Psoas muscle (tissue), 8 donors: ENCODE results near the gene RNASE11. TPM values are rescaled to one million over a fixed set of nuclear protein-coding genes. Genes with fewer than 3 reads are reported as not detected.

Source experiments
- ATAC-seq, 4 donors: fragments of 200-7000 bp; cut with Tn5 transposase; one replicate each; pipeline ENCODE4 v1.9.1; 2020; ENCODE audit warnings: moderate library complexity in 3 of 4, mild to moderate bottlenecking in 2 of 4
- DNase-seq, 2 donors: peaks; one replicate each; pipeline ENCODE4 v3.0.0-alpha.2; 2020
- H3K27ac ChIP-seq: fragments of 200-600 bp; one replicate; pipeline ENCODE4 v1.8.0; 2022
- H3K27me3 ChIP-seq, 3 donors: fragments of 200-600 bp in 1 of 3; one replicate each; pipeline versions ENCODE4 v1.6.1 to v1.8.0; 2013 to 2022; ENCODE audit warnings: low read length in 2 of 3, mild to moderate bottlenecking in 2 of 3, moderate library complexity in 1 of 3; ENCODE audit not compliant: insufficient read depth in 3 of 3
- H3K36me3 ChIP-seq, 2 donors: fragments of 200-600 bp in 1 of 2; one replicate each; pipeline versions ENCODE4 v1.6.1 to v1.8.0; 2013 to 2022; ENCODE audit warnings: low read depth in 1 of 2, mild to moderate bottlenecking in 1 of 2, moderate library complexity in 1 of 2; ENCODE audit not compliant: insufficient read depth in 1 of 2
- H3K4me1 ChIP-seq: fragments of 200-600 bp; one replicate; pipeline ENCODE4 v1.8.0; 2022
- H3K4me3 ChIP-seq: fragments of 200-600 bp; one replicate; pipeline ENCODE4 v1.8.0; 2022; ENCODE audit warnings: mild to moderate bottlenecking
- H3K9me3 ChIP-seq: fragments of 200-600 bp; one replicate; pipeline ENCODE4 v1.8.0; 2022
- CTCF ChIP-seq: fragments of 200-600 bp; IDR thresholded peaks from one replicate; pipeline ENCODE4 v1.8.0; 2022; ENCODE audit warnings: antibody characterized with exemption
- WGBS, 3 donors: extraction: QIAGEN DNeasy Blood & Tissue Kit; methylation state at CpG; one replicate each; pipeline versions ENCODE4 v1.1.6 to v1.1.7; 2013; 5-methylcytosine and 5-hydroxymethylcytosine counted together
- intact Hi-C, 2 donors: fragments of 100-400 bp; cut with DNase I; formaldehyde crosslinking; loops; one replicate each; pipeline versions ENCODE4 v1.11.0 to v1.14.2; 2022
- polyA plus RNA-seq, 3 donors: library from polyadenylated mRNA; stranded (reverse); fragments of 200-250 nt; gene quantifications; one replicate each; pipeline ENCODE4 v1.2.3, GENCODE V29; 2013
- total RNA-seq, 4 donors: library from RNA; stranded (reverse); fragmentation: NEBNext Ultra II Directional in 2 of 4; extraction: Animal tissue kit (Norgen Biotek cat#: 25700) in 2 of 4; gene quantifications; one replicate each; pipeline versions ENCODE4 v1.2.1 to v1.2.4, GENCODE V29; 2021 to 2023
- donor health status: healthy with polysubstance abuse.
- donor health status: DM: no; HTN: no; CAD: no; lungs with moderate emphysema.
- donor health status: Bipolar disorder and iron deficiency.
- donor health status: healthy.
- donor health status: DM: yes; HTN: yes; CAD: no.
- donor health status: DM: no; HTN: no; CAD: no.
- donor health status: DM: no; HTN: no; CAD: no.
- donor health status: DM: yes; HTN: yes; CAD: no.

The RNASE11 gene
- total and polyA plus RNA-seq, 7 donors = not detected

- Histone ChIP-seq H3K9me3 (no peaks in the 10 kb centered on the region), H3K4me3 (no peak overlapping the region), H3K36me3 (no peaks in the 10 kb centered on the region), H3K27me3 (no peaks in the 10 kb centered on the region), H3K27ac (no peak overlapping the region), H3K4me1 (peaks cover 18% of the 10 kb centered on the region)
- ATAC-seq (no peak), DNase-seq (no peak)
- no peak for TF ChIP-seq CTCF
- intact Hi-C loops = loop anchor here (2.0 to 10.0 kb wide), 5 partner anchors 75 to 348 kb away; partner anchors contain the start of genes PNP (in 1 of the 2) and RNASE2 (in 1 of the 2)
- WGBS, 3 donors = 65 to 77% (median 69%) methylated on average over 2 of the region's 2 CpGs
Measured at GRCh38 chr14:20606902-20607242, 19.1 kb upstream of the RNASE11 start.

GRCh38 chr14:20606190-20606901 is 18.5 kb upstream of the RNASE11 start:
- no peaks in the 10 kb centered on the region for H3K9me3 ChIP-seq
- no peaks in the 10 kb centered on the region for H3K36me3 ChIP-seq
- DNase-seq (no peak), ATAC-seq (no peak)
- H3K4me1 ChIP-seq = peaks cover 13% of the 10 kb centered on the region
- TF ChIP-seq CTCF = peak; percentile 40
- WGBS, 3 donors = 47 to 48% (median 47%) methylated on average over 8 of the region's 8 CpGs
- intact Hi-C loops = loop anchor here (2.0 to 10.0 kb wide), 5 partner anchors 74 to 348 kb away; partner anchors contain the start of genes PNP (in 1 of the 2) and RNASE2 (in 1 of the 2)
- no peaks in the 10 kb centered on the region for H3K27me3 ChIP-seq
- H3K27ac ChIP-seq = no peak overlapping the region
- no peak overlapping the region for H3K4me3 ChIP-seq

DNA sequence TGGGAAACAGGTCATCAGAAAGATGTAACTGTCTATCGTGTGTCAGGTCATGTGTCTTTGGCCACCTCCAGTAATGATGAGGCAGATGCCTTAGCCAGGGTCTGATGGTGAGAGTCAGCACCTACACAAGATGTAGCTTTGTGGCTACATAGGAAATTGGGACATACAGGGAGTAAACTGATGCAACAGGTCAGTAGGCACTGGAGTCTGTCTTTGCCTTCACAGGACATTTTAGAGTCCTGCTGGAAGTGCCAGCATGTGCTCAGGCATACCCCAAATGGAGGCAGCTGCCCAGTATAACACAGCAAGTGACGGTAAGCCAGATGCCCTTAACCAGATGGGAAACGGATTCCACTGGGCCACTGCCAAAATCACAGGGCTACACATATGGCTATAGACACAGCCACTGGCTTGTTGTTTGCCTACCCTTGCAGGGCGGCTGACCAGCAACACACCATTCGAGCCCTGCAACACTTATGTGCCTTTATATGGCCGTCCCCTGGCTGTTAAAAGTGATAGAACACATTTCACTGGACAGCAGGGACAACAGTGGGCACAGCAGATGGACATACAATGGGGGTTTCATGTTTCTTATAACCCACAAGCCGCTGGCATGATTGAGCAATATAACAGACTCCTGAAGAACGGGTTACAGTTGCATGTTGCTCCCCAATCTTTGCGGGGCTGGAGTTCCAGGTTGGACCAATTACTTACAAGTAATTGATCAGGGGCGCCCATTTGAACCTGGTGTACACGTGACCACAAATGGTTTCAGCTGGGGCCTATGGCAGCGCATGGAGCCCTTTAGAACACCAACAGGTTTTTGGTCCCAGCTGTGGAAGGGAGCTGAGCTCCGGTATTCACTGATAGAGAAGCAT is 16.3 kb upstream of the RNASE11 start:
- no peaks in the 10 kb centered on the region for H3K4me1 ChIP-seq
- no peak for DNase-seq
- no peaks in the 10 kb centered on the region for H3K36me3 ChIP-seq
- ATAC-seq = no peak
- 62 to 65% (median 65%) methylated on average over 12 to 13 of the region's 13 CpGs for WGBS, 3 donors
- H3K27ac ChIP-seq = no peak overlapping the region
- intact Hi-C loops = loop anchor here in 1 of 2 donors (10.0 kb wide), 1 partner anchor 351 kb away; the partner anchor contains the start of gene RNASE2
- no peak overlapping the region for H3K4me3 ChIP-seq
- no peak for TF ChIP-seq CTCF
- no peaks in the 10 kb centered on the region for H3K27me3 ChIP-seq
- H3K9me3 ChIP-seq = no peaks in the 10 kb centered on the region

- TF ChIP-seq CTCF = no peak
- no peaks in the 10 kb centered on the region for H3K4me1 ChIP-seq
- intact Hi-C loops = loop anchor here in 1 of 2 donors (10.0 kb wide), 1 partner anchor 352 kb away; the partner anchor contains the start of gene RNASE2
- ATAC-seq (no peak), DNase-seq (no peak)
- no peak overlapping the region for H3K27ac ChIP-seq
- no peaks in the 10 kb centered on the region for H3K9me3 ChIP-seq
- H3K27me3 ChIP-seq = no peaks in the 10 kb centered on the region
- no peaks in the 10 kb centered on the region for H3K36me3 ChIP-seq
- H3K4me3 ChIP-seq = no peak overlapping the region
- 85 to 93% (median 87%) methylated on average over 9 of the region's 9 CpGs for WGBS, 3 donors
Measured at GRCh38 chr14:20602583-20602982, 14.8 kb upstream of the RNASE11 start.
